ENCODE data around the gene HNRNPUL1. TPM values are rescaled to one million over a fixed set of nuclear protein-coding genes. Genes with fewer than 3 reads are reported as not detected.

HNRNPUL1 gene
- total and polyA plus RNA-seq, 10 of the 15 experiments (the other 5 are each of a cell fraction or from before 2014, with no cell fraction given), result 11.1 to 276 (median 117) TPM

- no peak for ATAC-seq
- FAIRE-seq, result no peak
- in situ Hi-C loops (cut with MboI), result no loop called here
- no TSS peak for BruUV-seq (replicated peaks)
- Histone ChIP-seq H3K4me3 (no peak overlapping the region), H3K4me1 (ENCODE audit: control insufficient read depth, insufficient read depth, low read length) (peaks cover 37% of the 10 kb centered on the region), H2AFZ (ENCODE audit: control insufficient read depth, low read depth, low read length) (no peak overlapping the region), H3K4me2 (ENCODE audit: control insufficient read depth, insufficient read depth) (peak overlapping the region; percentile 93), H3K9ac (ENCODE audit: control insufficient read depth, insufficient read depth, low read length) (no peak overlapping the region), H3K27me3 (replicated peaks in 1 of 2; ENCODE audit: control insufficient read depth in 2 of 2, insufficient read depth in 2 of 2, low read length in 1 of 2) (no peaks in the 10 kb centered on the region), H3K79me2 (ENCODE audit: control insufficient read depth, insufficient read depth, low read length) (peaks cover 10% of the 10 kb centered on the region), H3K36me3 (ENCODE audit: control insufficient read depth in 2 of 2, insufficient read depth in 2 of 2, low read length in 1 of 2) (peaks cover 9 to 24% of the 10 kb centered on the region in 2 experiments), H3K9me3 (replicated peaks; ENCODE audit: control insufficient read depth, insufficient read depth, low read length) (no peaks in the 10 kb centered on the region), H3K27ac (ENCODE audit: control insufficient read depth, insufficient read depth) (peak overlapping the region; percentile 93), H4K20me1 (ENCODE audit: control insufficient read depth, insufficient read depth) (no peaks in the 10 kb centered on the region)
- WGBS (ENCODE audit: insufficient coverage, insufficient replicate concordance, low lambda C conversion rate, missing lambda C conversion rate), result 0% methylated on average over 1 of the region's 1 CpG
- ChIA-PET CTCF (interaction anchor here (0.6 kb wide), 1 partner anchor 27 kb away, joined by 3 read pairs; no protein-coding TSS in a partner anchor), RAD21 (ENCODE audit: unreplicated experiment) (interaction anchor here (1.0 to 2.8 kb wide), 5 partner anchors 9 to 36 kb away, joined by 3 to 26 read pairs (median 7); partner anchors contain the start of genes B9D2 and TGFB1), SMC1A (ENCODE audit: uncharacterized antibody, unreplicated experiment) (no interaction called here), POLR2A (interaction anchor here (0.7 kb wide), 1 partner anchor 34 kb away, joined by 5 read pairs; no protein-coding TSS in a partner anchor)
- intact Hi-C loops (cut with micrococcal nuclease; ENCODE audit: unreplicated experiment), result no loop called here
- DNase-seq (ENCODE audit: low read depth, low spot score), result no peak
- TF ChIP-seq RELB (IDR thresholded peaks at IDR 0.05; ENCODE audit: low read depth) (no peak), GATAD2B (conservative IDR thresholded peaks at IDR 0.05; ENCODE audit: low read depth) (no peak), SREBF2 (IDR thresholded peaks at IDR 0.05; ENCODE audit: low read length) (no peak), PKNOX1 (IDR thresholded peaks at IDR 0.05) (no peak), POLR2A (IDR thresholded peaks at IDR 0.05; ENCODE audit: low read depth, low read length) (0 out of 2 replicates have a peak, but pooled peaks have one; percentile 8), SUPT20H (IDR thresholded peaks at IDR 0.05; ENCODE audit: borderline replicate concordance, control insufficient read depth, low read depth, low read length) (no peak), NFIC (IDR thresholded peaks at IDR 0.05; ENCODE audit: low read depth, low read length) (peak; percentile 45; the same call in 1 of the 2 replicates), ZNF592 (IDR thresholded peaks at IDR 0.05) (no peak), ZBTB11 (CRISPR knock-in tag; IDR thresholded peaks at IDR 0.05) (no peak), NRF1 (conservative IDR thresholded peaks at IDR 0.05; ENCODE audit: low read depth, low read length) (no peak), CREM (IDR thresholded peaks at IDR 0.05; ENCODE audit: low read depth) (no peak), ETV6 (conservative IDR thresholded peaks at IDR 0.05 in 1 of 2, IDR thresholded peaks at IDR 0.05 in 1 of 2; ENCODE audit: borderline replicate concordance in 1 of 2, low read depth in 1 of 2) (no peak), SUZ12 (IDR thresholded peaks at IDR 0.05; ENCODE audit: unreplicated experiment) (no peak), RFX5 (IDR thresholded peaks at IDR 0.05; ENCODE audit: low read depth, low read length) (no peak)
These were observed 64.7 kb downstream of the HNRNPUL1 start for GRCh38 chr19:41328842-41329225.
